Heart right ventricle (tissue), 16 donors: Measurements from ENCODE around the gene CEBPZ. TPM values are rescaled to one million over a fixed set of nuclear protein-coding genes. Genes with fewer than 3 reads are reported as not detected.
"Not testable (repeated sequence)": the region's sequence is repeated elsewhere in the genome, so short reads cannot be mapped to it uniquely, and the experiment has no call there.

ENCODE experiments used
- ATAC-seq, 8 donors: fragments of 200-7000 bp; cut with Tn5 transposase; one replicate each; pipeline ENCODE4 v1.9.1; 2020; ENCODE audit warnings: mild to moderate bottlenecking in 8 of 8, moderate library complexity in 8 of 8, moderate number of reproducible peaks in 1 of 8
- DNase-seq, 2 donors: peaks; one replicate each; pipeline ENCODE4 v3.0.0-alpha.2; 2020
- H3K27ac ChIP-seq, 10 donors: fragments of 200-600 bp; sonication (generic) in 2 of 10; one replicate each; pipeline versions ENCODE4 v1.5.0 to v1.8.0; 2020 to 2022; ENCODE audit warnings: mild to moderate bottlenecking in 3 of 10
- H3K27me3 ChIP-seq, 7 donors: fragments of 200-600 bp; one replicate each; pipeline ENCODE4 v1.8.0; 2021 to 2022; ENCODE audit warnings: mild to moderate bottlenecking in 2 of 7
- H3K36me3 ChIP-seq, 9 donors: fragments of 200-600 bp; sonication (generic) in 1 of 9; one replicate each; pipeline versions ENCODE4 v1.5.0 to v1.8.0; 2020 to 2022; ENCODE audit warnings: mild to moderate bottlenecking in 2 of 9
- H3K4me1 ChIP-seq, 9 donors: fragments of 200-600 bp; sonication (generic) in 1 of 9; one replicate each; pipeline versions ENCODE4 v1.5.0 to v1.8.0; 2020 to 2022; ENCODE audit warnings: mild to moderate bottlenecking in 4 of 9
- H3K4me3 ChIP-seq, 10 donors: fragments of 200-600 bp; sonication (generic) in 2 of 10; one replicate each; pipeline versions ENCODE4 v1.5.0 to v1.8.0; 2020 to 2022; ENCODE audit warnings: mild to moderate bottlenecking in 7 of 10, moderate library complexity in 2 of 10
- H3K9me3 ChIP-seq, 11 donors: fragments of 200-600 bp in 10 of 11; sonication (generic) in 2 of 11; one replicate each; pipeline versions ENCODE4 v1.5.0 to v1.8.0; 2013 to 2022; ENCODE audit warnings: mild to moderate bottlenecking in 2 of 11, control low read depth in 1 of 11, moderate library complexity in 1 of 11
- CTCF ChIP-seq, 9 donors: fragments of 200-600 bp; sonication (generic) in 2 of 9; IDR thresholded peaks; one replicate each; pipeline versions ENCODE4 v1.5.0 to v1.8.0; 2021 to 2022; ENCODE audit warnings: antibody characterized with exemption in 9 of 9, mild to moderate bottlenecking in 5 of 9, moderate library complexity in 1 of 9
- WGBS, 2 donors: extraction: QIAGEN DNeasy Blood & Tissue Kit; methylation state at CpG; one replicate each; pipeline ENCODE4 v1.1.7; 2013; ENCODE audit warnings: inconsistent platforms in 1 of 2; 5-methylcytosine and 5-hydroxymethylcytosine counted together
- intact Hi-C, 10 donors: fragments of 100-400 bp; cut with DNase I; formaldehyde crosslinking; loops; one replicate each; pipeline versions ENCODE4 v1.11.1 to v1.14.2; 2022
- polyA plus RNA-seq, 2 donors: library from polyadenylated mRNA; stranded (reverse); fragments of 200-250 nt; gene quantifications; one replicate each; pipeline ENCODE4 v1.2.3, GENCODE V29; 2013
- total RNA-seq, 10 donors: library from RNA; stranded (reverse); fragmentation: NEBNext Ultra II Directional in 3 of 10; extraction: Animal tissue kit (Norgen Biotek cat#: 25700) in 3 of 10; gene quantifications; one replicate each; pipeline versions ENCODE4 v1.2.1 to v1.2.4, GENCODE V29; 2021 to 2023
- donor health status: Arrhythmogenic right ventricular cardiomyopathy.
- donor health status: ischemic (EF 13 %, LVEDD 7.1; RV severe dilation, severe dysfunction).
- donor health status: healthy with polysubstance abuse.
- donor health status: DM: no; HTN: yes; CAD: no.
- donor health status: DM: no; HTN: no; CAD: no.
- donor health status: ischemic (EF 25% LVEDD 6.9; RV normal size, moderate dysfunction).
- donor health status: ischemic (EF 25% LVEDD 5.7; RV mildly dilated, moderate dysfunction).
- donor health status: healthy.
- donor health status: DM: yes; HTN: yes; CAD: no.
- donor health status: Ischemic cardiomyopathy.
- donor health status: ischemic (EF 35%, LVEDD 5.7; RV mildly dilated, moderate dysfunction).
- donor health status: nonischemic (EF 11% LVEDD 7.7; RV severe dilation, severe dysfunction).
- donor health status: DM: yes; HTN: yes; CAD: no.
- donor health status: PGD.
- donor health status: ischemic (EF 29% LVEDD 5.4; RV normal size, mild dysfunction).
- donor health status: nonischemic (EF 23%, LVEDD 6.1; RV moderate dilation, normal function).

The CEBPZ gene
- total and polyA plus RNA-seq, 12 donors, result 22.4 to 42.9 (median 28.2) TPM

DNA sequence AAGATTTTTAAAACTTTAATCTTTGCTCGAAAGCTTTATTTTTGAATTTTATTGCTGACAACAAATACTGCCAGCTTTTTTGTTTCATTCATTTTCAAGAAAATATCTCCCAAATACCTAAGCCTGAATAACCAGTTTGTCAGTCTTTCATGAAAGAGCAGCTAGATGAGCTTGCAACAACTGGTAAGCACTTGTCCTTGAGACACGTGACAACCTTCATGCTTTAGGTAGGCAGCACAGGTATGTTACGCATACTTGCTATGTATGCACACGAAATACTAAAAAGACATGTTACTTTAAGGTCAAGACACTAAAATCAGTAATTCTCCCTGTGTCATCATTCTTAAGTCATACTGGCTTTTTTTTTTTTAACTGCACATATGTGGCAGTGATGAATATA, 12.3 kb downstream of the CEBPZ start:
- ATAC-seq (no peak), DNase-seq (no peak)
- Histone ChIP-seq H3K9me3 (no peaks in the 10 kb centered on the region), H3K27ac (no peak overlapping the region), H3K27me3 (no peaks in the 10 kb centered on the region), H3K4me3 (no peak overlapping the region), H3K4me1 (peaks cover 0 to 10% (median 0%) of the 10 kb centered on the region in 9 donors), H3K36me3 (peaks cover 0 to 100% (median 57%) of the 10 kb centered on the region in 9 donors)
- intact Hi-C loops, result no loop called here
- TF ChIP-seq CTCF (IDR thresholded peaks at IDR 0.05), result no peak
- 93 to 94% methylated on average over 4 of the region's 4 CpGs for WGBS, 2 donors

- H3K27ac ChIP-seq, result peak overlapping the region in 1 of 10 donors; percentile 38
- no peaks in the 10 kb centered on the region for H3K9me3 ChIP-seq
- H3K4me1 ChIP-seq, result peaks cover 0 to 10% (median 0%) of the 10 kb centered on the region in 9 donors
- ATAC-seq, result no peak
- 79 to 95% methylated on average over 1 of the region's 1 CpG for WGBS, 2 donors
- DNase-seq, result no peak
- no peak overlapping the region for H3K4me3 ChIP-seq
- no peak for TF ChIP-seq CTCF (IDR thresholded peaks at IDR 0.05)
- H3K27me3 ChIP-seq, result no peaks in the 10 kb centered on the region
- peaks cover 0 to 100% (median 63%) of the 10 kb centered on the region in 9 donors for H3K36me3 ChIP-seq
- intact Hi-C loops, result no loop called here
These were observed 16.1 kb downstream of the CEBPZ start for GRCh38 chr2:37215250-37215649.

GRCh38 chr2:37211939-37212338, 19.5 kb downstream of the CEBPZ start:
- Histone ChIP-seq H3K27me3 (no peaks in the 10 kb centered on the region), H3K27ac (no peak overlapping the region), H3K4me3 (no peak overlapping the region), H3K36me3 (peaks cover 0 to 100% (median 71%) of the 10 kb centered on the region in 9 donors), H3K4me1 (peaks cover 0 to 10% (median 0%) of the 10 kb centered on the region in 9 donors), H3K9me3 (peaks cover 0 to 31% (median 14%) of the 10 kb centered on the region in 11 donors)
- WGBS, 2 donors, result 89 to 92% methylated on average over 3 of the region's 3 CpGs
- ATAC-seq (no peak), DNase-seq (no peak)
- intact Hi-C loops, result no loop called here
- no peak for TF ChIP-seq CTCF (IDR thresholded peaks at IDR 0.05)

DNA sequence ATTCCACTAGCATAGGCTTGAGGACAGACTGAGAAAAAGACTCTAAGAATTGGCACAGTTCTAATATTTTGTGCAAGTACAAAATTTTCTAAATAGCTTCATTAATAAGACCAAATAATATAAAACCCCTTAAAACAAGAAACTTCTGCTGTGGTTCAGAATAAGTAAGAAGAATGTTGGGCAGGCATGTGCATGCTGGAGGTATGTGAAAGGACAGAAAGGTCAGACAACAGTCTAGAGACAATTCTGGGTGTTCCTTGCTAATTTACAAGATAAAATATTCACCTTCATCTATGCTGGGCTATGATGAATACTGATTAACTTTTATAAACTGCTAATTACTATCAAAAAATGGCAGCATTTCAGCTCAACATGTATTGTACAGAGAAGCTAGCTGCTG, 20.2 kb downstream of the CEBPZ start:
- peaks cover 0 to 39% (median 14%) of the 10 kb centered on the region in 11 donors for H3K9me3 ChIP-seq
- no peak for TF ChIP-seq CTCF (IDR thresholded peaks at IDR 0.05)
- no peak overlapping the region for H3K27ac ChIP-seq
- intact Hi-C loops, result no loop called here
- no peak overlapping the region for H3K4me3 ChIP-seq
- ATAC-seq, result no peak
- no peak for DNase-seq
- H3K27me3 ChIP-seq, result no peaks in the 10 kb centered on the region
- H3K36me3 ChIP-seq, result peaks cover 0 to 100% (median 74%) of the 10 kb centered on the region in 9 donors
- peaks cover 0 to 10% (median 0%) of the 10 kb centered on the region in 9 donors for H3K4me1 ChIP-seq

DNA sequence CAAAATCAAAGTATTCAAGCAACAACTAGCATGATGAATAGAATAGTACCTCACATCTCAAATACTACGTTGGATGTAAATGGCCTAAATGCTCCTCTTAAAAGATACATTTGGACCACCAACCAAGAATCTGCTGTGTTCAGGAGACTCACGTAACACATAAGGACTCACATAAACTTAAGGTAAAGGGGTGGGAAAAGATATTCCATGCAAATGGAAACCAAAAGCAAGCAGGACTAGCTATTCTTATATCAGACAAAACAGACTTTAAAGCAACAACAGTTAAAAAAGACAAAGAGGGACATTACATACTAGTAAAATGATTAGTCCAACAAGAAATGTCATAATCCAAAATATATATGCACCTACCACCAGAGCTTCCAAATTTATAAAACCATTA, 24.6 kb downstream of the CEBPZ start:
- not testable (repeated sequence) for ATAC-seq

More for the DNA sequence above, 24.6 kb downstream of the CEBPZ start:
- H3K4me3 ChIP-seq, H3K27me3 ChIP-seq, H3K27ac ChIP-seq, H3K4me1 ChIP-seq, intact Hi-C loops, DNase-seq: not testable (repeated sequence)
- H3K9me3 ChIP-seq, result peaks cover 0 to 56% (median 17%) of the 10 kb centered on the region in 11 donors
- H3K36me3 ChIP-seq, result peaks cover 0 to 100% (median 82%) of the 10 kb centered on the region in 9 donors
- 96 to 97% methylated on average over 2 of the region's 2 CpGs for WGBS, 2 donors
